Natural killer cell treated with Interleukin-12 subunit alpha and Interleukin-12 subunit beta and Interleukin-15 and Interleukin-18, amount 100 ng/mL, for 72 hours (primary cell): Measurements from ENCODE around the gene LRRC56. TPM values are rescaled to one million over a fixed set of nuclear protein-coding genes. Genes with fewer than 3 reads are reported as not detected.
A peak's percentile ranks its signal among the peaks of the same experiment; 100 is the strongest.

Experiments
- ATAC-seq, 2 donors: fragments of 150-1000 bp; cut with Tn5 transposase in 1 of 2; sonication (Bioruptor Pico), chemical (Tn5 transposase) in 1 of 2; 2 replicates each; pipeline ENCODE4 v1.10.0; 2021
- DNase-seq: peaks from one replicate; pipeline ENCODE4 v3.0.0; 2022; ENCODE audit warnings: low spot score
- H3K27ac Mint-ChIP-seq, 2 donors: 1 replicate in 1 of 2; 2 replicates in 1 of 2; pipeline ENCODE4 v1.8.0; 2022; ENCODE audit warnings: mixed read lengths in 2 of 2, mild to moderate bottlenecking in 1 of 2, moderate library complexity in 1 of 2
- H3K27me3 Mint-ChIP-seq, 2 donors: 1 replicate in 1 of 2; 2 replicates in 1 of 2; pipeline ENCODE4 v1.8.0; 2022; ENCODE audit warnings: mixed read lengths in 2 of 2
- H3K36me3 Mint-ChIP-seq: one replicate; pipeline ENCODE4 v1.8.0; 2022; ENCODE audit warnings: mixed read lengths
- H3K4me1 Mint-ChIP-seq, 2 donors: 1 replicate in 1 of 2; 2 replicates in 1 of 2; pipeline ENCODE4 v1.8.0; 2022; ENCODE audit warnings: low read depth in 2 of 2, mixed read lengths in 2 of 2, mild to moderate bottlenecking in 1 of 2
- H3K4me3 Mint-ChIP-seq: one replicate; pipeline ENCODE4 v1.8.0; 2022; ENCODE audit warnings: mixed read lengths
- H3K9me3 Mint-ChIP-seq: 2 replicates; pipeline ENCODE4 v1.8.0; 2022; ENCODE audit warnings: mixed read lengths
- total RNA-seq, 2 donors: library from RNA; stranded (reverse); gene quantifications; one replicate each; pipeline ENCODE4 v1.2.3, GENCODE V29; 2022

Gene LRRC56
- total RNA-seq, 2 donors from 2014 or later, result 0.98 to 1.8 TPM

DNA sequence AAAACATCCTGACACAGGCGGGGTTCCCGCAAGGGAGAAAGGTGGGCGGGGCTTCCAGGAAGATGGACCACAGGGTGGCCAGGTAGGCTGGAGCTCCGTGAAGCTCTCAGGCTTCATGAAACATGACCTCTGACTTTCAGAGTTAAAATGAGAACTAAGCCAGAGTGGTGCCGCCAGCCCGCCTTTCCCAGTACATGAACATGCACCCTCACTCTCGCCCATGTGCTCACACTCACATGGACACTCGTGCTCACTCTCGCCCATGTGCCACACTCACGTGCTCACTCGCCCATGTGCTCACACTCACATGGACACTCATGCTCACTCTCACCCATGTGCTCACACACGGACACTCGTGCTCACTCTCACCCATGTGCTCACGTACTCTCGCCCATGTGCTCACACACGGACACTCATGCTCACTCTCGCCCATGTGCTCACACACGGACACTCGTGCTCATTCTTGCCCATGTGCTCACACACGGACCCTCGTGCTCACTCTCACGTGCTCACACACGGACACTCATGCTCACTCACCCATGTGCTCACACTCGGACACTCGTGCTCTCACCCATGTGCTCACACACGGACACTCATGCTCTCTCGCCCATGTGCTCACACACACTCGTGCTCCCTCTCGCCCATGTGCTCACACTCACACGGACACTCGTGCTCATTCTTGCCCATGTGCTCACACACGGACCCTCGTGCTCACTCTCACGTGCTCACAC, 40.3 kb upstream of the LRRC56 start:
- Mint-ChIP-seq H3K4me1 (peaks cover 6 to 13% of the 10 kb centered on the region in 2 donors), H3K9me3 (no peaks in the 10 kb centered on the region), H3K36me3 (peaks cover 14% of the 10 kb centered on the region), H3K27ac (no peak overlapping the region), H3K27me3 (no peaks in the 10 kb centered on the region), H3K4me3 (no peak overlapping the region)
- ATAC-seq (no peak), DNase-seq (no peak)

GRCh38 chr11:497565-498296, 39.6 kb upstream of the LRRC56 start:
- H3K36me3 Mint-ChIP-seq, result peaks cover 14% of the 10 kb centered on the region
- H3K4me1 Mint-ChIP-seq, result peaks cover 6 to 12% of the 10 kb centered on the region in 2 donors
- H3K27me3 Mint-ChIP-seq, result no peaks in the 10 kb centered on the region
- DNase-seq (no peak), ATAC-seq (no peak)
- H3K27ac Mint-ChIP-seq, result no peak overlapping the region
- no peak overlapping the region for H3K4me3 Mint-ChIP-seq
- H3K9me3 Mint-ChIP-seq, result no peaks in the 10 kb centered on the region

GRCh38 chr11:498297-499181, 38.8 kb upstream of the LRRC56 start:
- Mint-ChIP-seq H3K9me3 (no peaks in the 10 kb centered on the region), H3K4me1 (peaks cover 6 to 12% of the 10 kb centered on the region in 2 donors), H3K4me3 (no peak overlapping the region), H3K36me3 (peaks cover 14% of the 10 kb centered on the region), H3K27me3 (no peaks in the 10 kb centered on the region), H3K27ac (no peak overlapping the region)
- ATAC-seq, result no peak
- DNase-seq, result no peak

GRCh38 chr11:499201-500076, 37.9 kb upstream of the LRRC56 start:
- no peak for DNase-seq
- ATAC-seq, result no peak
- Mint-ChIP-seq H3K4me1 (peaks cover 6 to 12% of the 10 kb centered on the region in 2 donors), H3K9me3 (no peaks in the 10 kb centered on the region), H3K27ac (no peak overlapping the region), H3K4me3 (no peak overlapping the region), H3K27me3 (no peaks in the 10 kb centered on the region), H3K36me3 (peaks cover 14% of the 10 kb centered on the region)

DNA sequence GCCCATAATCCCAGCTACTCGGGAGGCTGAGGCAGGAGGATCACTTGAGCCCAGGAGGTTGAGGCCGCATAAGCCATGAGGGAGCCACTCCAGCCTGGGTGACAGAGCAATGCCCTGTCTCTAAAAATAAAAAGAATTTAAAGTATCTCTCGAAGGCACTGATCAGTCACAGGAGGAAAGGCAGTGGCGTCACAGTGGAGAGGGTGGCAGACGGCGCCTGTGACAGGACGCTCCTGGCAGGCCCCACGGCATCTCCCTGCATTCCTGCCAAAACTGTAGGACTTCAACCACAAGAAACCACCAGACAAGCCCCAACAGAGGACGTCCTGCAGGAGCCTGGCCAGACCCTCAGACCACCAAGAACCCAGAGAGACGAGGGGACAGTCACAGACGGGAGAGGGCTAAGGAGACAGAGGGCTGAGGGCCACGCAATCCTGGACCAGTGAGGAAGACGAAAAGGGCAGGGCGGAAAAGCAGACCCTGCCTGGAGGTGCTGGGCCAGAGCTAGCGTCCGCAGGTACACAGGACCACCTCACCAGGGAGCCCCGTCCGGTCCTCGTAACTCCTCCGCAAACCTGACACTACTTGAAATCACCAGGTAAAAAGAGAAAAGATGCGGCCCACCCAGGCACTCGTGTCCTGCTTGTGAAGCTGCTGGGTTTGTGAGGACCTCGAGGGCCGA, 36.2 kb upstream of the LRRC56 start:
- DNase-seq, result peak; percentile 51
- H3K4me3 Mint-ChIP-seq, result no peak overlapping the region
- H3K9me3 Mint-ChIP-seq, result no peaks in the 10 kb centered on the region
- no peak overlapping the region for H3K27ac Mint-ChIP-seq
- no peaks in the 10 kb centered on the region for H3K27me3 Mint-ChIP-seq
- peaks cover 13 to 17% of the 10 kb centered on the region in 2 donors for H3K4me1 Mint-ChIP-seq
- ATAC-seq, result no peak
- H3K36me3 Mint-ChIP-seq, result peaks cover 8% of the 10 kb centered on the region

GRCh38 chr11:501683-502287, 35.5 kb upstream of the LRRC56 start:
- no peaks in the 10 kb centered on the region for H3K9me3 Mint-ChIP-seq
- DNase-seq (no peak), ATAC-seq (no peak)
- no peaks in the 10 kb centered on the region for H3K27me3 Mint-ChIP-seq
- peaks cover 16 to 21% of the 10 kb centered on the region in 2 donors for H3K4me1 Mint-ChIP-seq
- H3K36me3 Mint-ChIP-seq, result peaks cover 8% of the 10 kb centered on the region
- H3K4me3 Mint-ChIP-seq, result no peak overlapping the region
- H3K27ac Mint-ChIP-seq, result no peak overlapping the region

DNA sequence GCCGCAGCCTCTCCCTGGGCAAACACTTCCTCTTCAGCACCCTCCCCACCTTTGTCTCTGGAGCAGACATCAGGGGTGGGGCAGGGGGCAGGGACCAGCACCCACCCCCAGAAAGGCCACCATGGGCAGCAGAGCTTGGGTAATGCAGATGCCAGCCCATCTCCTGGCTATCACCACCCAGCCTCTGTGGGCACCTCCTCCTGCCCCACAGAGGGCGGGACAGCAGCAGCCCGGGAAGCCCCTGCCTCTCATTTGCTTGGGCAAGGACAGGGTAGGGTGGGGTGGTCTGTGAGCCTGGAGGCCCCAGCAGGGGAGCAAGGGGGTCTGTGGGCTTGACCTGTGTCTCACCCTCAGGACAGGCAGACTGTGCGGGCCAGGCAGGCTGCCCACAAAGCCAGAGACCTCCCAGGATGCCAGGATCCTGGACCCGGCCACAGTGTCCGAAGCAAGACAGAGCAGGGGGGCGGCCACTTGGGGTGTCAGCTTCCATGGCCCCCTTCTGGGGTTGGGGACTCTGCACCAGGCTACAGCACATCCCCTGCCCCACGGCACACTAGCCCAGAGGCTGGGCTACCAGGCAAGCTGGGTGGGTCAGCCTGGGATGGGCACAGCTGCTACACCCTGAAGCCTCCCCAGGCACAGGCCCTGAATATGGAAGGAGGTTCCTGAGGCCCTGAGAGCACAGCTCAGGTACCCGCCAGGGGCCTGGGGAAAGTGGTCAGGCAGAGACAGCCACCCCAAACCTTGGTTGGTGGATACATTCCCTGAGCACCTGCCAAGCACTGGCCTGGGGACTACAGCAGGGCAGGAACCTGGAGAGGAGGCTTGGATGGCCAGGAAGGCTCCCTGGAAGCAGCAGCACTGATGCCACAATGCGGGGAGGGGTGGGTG, 34.8 kb upstream of the LRRC56 start:
- no peak overlapping the region for H3K27ac Mint-ChIP-seq
- no peak for DNase-seq

DNA sequence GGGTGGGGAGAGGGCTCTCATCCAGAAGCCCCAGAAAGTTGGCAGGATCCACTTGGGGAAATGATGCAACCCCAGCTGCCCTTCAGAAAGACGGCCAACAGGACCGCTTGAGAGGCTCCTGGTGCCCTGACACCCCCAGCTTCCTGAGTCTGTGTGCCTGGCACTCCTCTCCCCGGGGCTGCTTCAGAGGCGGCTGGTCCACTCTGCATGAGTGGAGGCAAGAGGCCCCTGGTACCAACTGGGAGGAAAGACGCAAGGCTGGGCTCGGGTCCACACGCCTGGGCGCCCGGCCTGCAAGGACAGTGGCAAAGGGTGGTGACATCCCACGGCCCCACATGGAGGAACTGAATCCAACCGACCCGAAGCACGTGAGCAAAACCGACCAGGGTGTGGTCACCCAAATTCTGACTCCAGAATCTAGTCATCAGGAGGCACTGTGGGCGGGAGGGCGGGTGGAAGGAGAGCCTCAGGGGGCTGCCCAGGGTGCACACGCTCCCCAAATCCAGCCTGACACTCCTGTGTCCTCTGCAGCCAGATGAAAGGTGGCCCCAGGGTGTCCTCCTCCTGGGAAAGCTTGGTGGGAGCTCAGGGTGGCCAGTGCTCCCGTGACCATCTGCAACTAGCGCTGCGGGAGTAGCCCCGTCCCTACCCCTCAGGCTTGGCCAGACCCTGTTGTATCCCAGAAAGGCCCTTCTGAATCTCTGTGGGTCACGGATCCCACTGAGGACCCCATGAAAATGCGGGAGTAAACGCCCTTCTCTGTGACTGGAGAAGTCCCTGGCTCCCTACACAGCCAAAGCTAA, 33.9 kb upstream of the LRRC56 start:
- ATAC-seq (no peak), DNase-seq (no peak)
- Mint-ChIP-seq H3K27ac (no peak overlapping the region), H3K4me1 (peaks cover 10 to 12% of the 10 kb centered on the region in 2 donors), H3K27me3 (no peaks in the 10 kb centered on the region), H3K4me3 (no peak overlapping the region), H3K9me3 (no peaks in the 10 kb centered on the region), H3K36me3 (no peaks in the 10 kb centered on the region)

More for the DNA sequence above, 34.8 kb upstream of the LRRC56 start:
- H3K27me3 Mint-ChIP-seq, result no peaks in the 10 kb centered on the region
- no peak overlapping the region for H3K4me3 Mint-ChIP-seq
- no peak for ATAC-seq
- peaks cover 13 to 15% of the 10 kb centered on the region in 2 donors for H3K4me1 Mint-ChIP-seq
- peaks cover 4% of the 10 kb centered on the region for H3K36me3 Mint-ChIP-seq
- H3K9me3 Mint-ChIP-seq, result no peaks in the 10 kb centered on the region

DNA sequence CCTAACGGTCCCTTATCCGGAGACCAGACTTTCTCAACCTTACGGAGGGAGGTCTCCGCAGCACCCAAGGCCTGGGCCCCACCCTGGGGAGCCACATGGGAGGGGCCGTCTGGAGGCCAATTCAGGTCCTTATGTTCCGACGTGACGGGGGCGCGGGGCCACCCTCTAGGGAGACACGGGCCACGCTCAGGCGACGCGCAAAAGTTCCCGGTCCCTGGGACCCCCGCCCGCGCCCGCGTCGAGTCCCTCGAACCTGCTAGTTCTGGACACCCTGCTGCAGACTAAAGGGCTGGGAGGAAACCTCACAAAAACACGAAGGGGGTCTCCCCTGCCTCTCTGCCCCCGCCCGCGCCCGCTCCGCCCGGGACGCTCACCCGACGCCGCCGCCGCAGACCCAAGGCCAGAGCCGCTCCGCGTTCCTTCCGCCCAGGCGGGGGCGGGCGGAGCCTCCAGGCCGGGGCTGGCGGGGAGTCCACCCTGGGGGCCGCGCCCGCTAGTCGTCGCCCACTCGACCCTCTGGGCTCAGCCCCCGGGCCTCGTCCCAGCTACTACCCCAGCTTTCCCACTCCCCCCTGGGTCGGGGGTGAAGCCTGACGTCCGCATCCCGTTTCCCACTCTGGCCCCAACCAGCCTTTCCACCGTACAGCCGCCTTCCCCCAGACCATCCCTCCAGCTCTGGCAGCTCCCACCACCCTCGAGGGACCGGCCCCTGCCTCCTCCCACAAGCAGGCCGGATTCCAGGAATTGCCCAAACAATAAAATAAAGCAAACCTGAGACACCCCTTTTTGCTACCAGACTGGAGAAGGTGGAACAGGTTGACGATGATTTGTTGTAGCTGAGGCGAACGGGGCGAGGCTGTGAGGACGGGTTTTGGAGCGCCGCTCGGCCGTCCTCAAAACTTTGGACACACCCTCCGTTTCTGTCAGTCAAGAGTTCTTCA, 33.0 kb upstream of the LRRC56 start:
- DNase-seq (peak; percentile 31), ATAC-seq (no peak)
- Mint-ChIP-seq H3K36me3 (no peaks in the 10 kb centered on the region), H3K27me3 (no peaks in the 10 kb centered on the region), H3K4me3 (peak overlapping the region; percentile 93), H3K4me1 (peaks cover 10 to 12% of the 10 kb centered on the region in 2 donors), H3K27ac (peak overlapping the region in 1 of 2 donors; percentile 53), H3K9me3 (no peaks in the 10 kb centered on the region)

- DNase-seq (no peak), ATAC-seq (no peak)
- Mint-ChIP-seq H3K4me1 (peaks cover 10 to 14% of the 10 kb centered on the region in 2 donors), H3K27me3 (no peaks in the 10 kb centered on the region), H3K4me3 (peak overlapping the region; percentile 93), H3K9me3 (no peaks in the 10 kb centered on the region), H3K36me3 (no peaks in the 10 kb centered on the region), H3K27ac (peak overlapping the region; percentile 44 to 53)
Measured at GRCh38 chr11:504994-505344, 32.4 kb upstream of the LRRC56 start.
